Ishikawa (cell line): ENCODE measurements around the gene TMC5.

Experiments
- CEBPB ChIP-seq: IDR thresholded peaks from 2 replicates; pipeline ENCODE4 v1.6.1; 2012
- EGR1 ChIP-seq: IDR thresholded peaks from 2 replicates; pipeline ENCODE4 v1.6.1; 2012
- RAD21 ChIP-seq: IDR thresholded peaks from 2 replicates; pipeline ENCODE4 v1.6.1; 2012; ENCODE audit warnings: low read depth
- TAF1 ChIP-seq: IDR thresholded peaks from 2 replicates; pipeline ENCODE4 v1.6.1; 2012; ENCODE audit warnings: low read depth, mild to moderate bottlenecking
- TEAD4 ChIP-seq: IDR thresholded peaks from 2 replicates; pipeline ENCODE4 v1.6.1; 2012

DNA sequence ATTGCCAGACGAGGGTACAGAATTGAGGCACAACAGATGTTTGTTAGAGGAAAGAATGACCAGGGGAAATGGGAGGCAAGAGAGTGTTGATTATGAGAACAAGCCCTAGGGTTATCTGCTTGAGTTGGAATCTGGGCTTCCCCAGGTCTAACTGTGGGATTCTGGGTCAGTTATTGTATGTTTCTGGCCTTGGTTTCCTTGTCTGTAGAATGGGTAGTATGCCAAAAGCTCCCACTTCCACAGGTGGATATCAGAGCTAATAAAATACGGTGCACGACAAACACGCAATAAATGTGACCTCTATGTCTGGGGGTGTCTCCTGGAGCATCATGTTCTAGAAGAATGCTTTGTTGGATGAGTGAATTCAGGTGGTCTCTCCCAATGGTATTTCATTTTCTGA, 517 bp downstream of the TMC5 start:
- no peak for TF ChIP-seq RAD21
- no peak for TF ChIP-seq TEAD4
- TF ChIP-seq EGR1 = no peak
- no peak for TF ChIP-seq CEBPB
- no peak for TF ChIP-seq TAF1
